ENCODE measurements around the gene GRIK5.

DNA sequence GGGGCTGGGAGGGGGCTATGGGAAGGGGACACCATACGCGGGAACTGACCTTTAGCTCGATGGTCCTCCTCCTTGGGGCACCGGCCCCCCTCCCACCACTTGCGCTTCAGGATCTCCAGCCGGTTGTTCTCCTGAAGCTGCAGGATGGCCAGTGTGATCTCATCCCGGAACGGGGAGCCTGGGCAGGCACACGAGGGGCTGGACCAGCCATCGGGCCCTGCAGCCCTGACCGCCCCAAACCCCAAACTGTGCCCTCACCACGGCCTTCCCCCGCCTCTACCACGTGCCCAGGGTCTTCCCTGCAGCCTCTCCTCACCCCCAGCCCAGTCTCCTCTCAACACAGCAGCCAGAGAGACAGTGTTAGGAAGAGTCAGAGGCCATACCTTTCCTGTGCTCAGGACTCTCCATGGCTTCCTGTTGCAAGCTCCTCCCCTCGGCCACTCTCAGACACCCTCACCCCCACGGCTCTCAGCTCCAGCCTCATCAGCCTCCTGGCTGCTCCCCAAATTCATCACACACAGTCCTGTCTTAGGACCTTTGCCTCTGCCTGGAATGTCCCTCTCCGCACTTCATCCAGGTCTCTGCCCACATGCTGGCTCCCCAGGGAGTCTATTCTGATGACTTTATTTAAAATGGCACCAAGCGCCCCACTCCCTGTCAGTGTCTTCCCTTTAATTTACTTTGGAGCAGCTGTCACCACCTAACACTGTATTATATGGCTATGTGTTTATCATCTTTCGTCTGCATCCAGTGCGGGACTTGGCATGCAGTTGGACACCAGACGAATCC, 66.3 kb downstream of the GRIK5 start:
- TF ChIP-seq, protein P1, sequence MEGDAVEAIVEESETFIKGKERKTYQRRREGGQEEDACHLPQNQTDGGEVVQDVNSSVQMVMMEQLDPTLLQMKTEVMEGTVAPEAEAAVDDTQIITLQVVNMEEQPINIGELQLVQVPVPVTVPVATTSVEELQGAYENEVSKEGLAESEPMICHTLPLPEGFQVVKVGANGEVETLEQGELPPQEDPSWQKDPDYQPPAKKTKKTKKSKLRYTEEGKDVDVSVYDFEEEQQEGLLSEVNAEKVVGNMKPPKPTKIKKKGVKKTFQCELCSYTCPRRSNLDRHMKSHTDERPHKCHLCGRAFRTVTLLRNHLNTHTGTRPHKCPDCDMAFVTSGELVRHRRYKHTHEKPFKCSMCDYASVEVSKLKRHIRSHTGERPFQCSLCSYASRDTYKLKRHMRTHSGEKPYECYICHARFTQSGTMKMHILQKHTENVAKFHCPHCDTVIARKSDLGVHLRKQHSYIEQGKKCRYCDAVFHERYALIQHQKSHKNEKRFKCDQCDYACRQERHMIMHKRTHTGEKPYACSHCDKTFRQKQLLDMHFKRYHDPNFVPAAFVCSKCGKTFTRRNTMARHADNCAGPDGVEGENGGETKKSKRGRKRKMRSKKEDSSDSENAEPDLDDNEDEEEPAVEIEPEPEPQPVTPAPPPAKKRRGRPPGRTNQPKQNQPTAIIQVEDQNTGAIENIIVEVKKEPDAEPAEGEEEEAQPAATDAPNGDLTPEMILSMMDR (IDR thresholded peaks at IDR 0.05): no peak
- no peak for TF ChIP-seq POLR2AphosphoS5 (IDR thresholded peaks at IDR 0.05)

Measured in gastroesophageal sphincter (tissue), 3 donors.